ENCODE measurements around the gene WDR35. TPM values are rescaled to one million over a fixed set of nuclear protein-coding genes. Genes with fewer than 3 reads are reported as not detected.

Gene WDR35
- total RNA-seq, 4 donors from 2014 or later: 16.3 to 24.3 (median 21.2) TPM

- Histone ChIP-seq H3K27ac (no peak overlapping the region), H3K27me3 (no peaks in the 10 kb centered on the region), H3K4me1 (peaks cover 0 to 20% (median 4%) of the 10 kb centered on the region in 4 donors), H3K9me3 (peaks cover 0 to 13% (median 0%) of the 10 kb centered on the region in 4 donors), H3K4me3 (no peak overlapping the region), H3K36me3 (peaks cover 0 to 3% (median 0%) of the 10 kb centered on the region in 3 donors)
- DNase-seq (ENCODE audit: low spot score in 2 of 2): no peak
- no peak for TF ChIP-seq CTCF (IDR thresholded peaks at IDR 0.05)
- no peak for TF ChIP-seq POLR2A (IDR thresholded peaks at IDR 0.05)
- no peak for TF ChIP-seq EP300 (IDR thresholded peaks at IDR 0.05)
Observed at GRCh38 chr2:20016346-20016745, 26.4 kb upstream of the WDR35 start.

DNA sequence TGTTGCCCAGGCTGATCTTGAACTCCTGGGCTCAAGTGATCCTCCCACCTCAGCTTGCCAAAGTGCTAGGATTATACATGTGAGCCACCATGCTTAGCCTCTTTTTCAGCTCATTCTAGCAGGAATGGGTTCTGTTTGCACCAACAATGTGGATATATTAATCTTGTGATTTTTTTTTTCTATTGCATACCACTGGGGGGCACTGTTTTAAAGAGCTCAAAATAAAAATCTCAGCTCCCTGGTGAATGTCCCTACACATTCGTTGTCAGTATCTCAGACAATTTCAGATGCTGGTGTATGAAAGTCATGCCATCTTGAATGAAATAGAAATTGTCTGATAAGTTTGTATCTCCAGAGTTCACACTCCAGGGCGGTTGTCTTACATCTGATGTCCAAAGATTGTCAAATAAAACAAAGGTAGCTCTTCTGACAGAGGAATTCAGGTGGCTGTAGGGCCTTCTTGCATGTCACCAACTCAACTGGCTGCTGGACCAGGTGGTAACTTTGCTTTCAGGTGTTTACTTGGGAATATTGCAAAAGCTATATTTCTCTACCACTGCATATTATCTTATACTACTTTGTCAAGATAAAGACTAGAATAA, 25.7 kb upstream of the WDR35 start:
- no peak overlapping the region for H3K4me3 ChIP-seq
- H3K27me3 ChIP-seq: no peaks in the 10 kb centered on the region
- 19 to 20% methylated on average over 2 of the region's 2 CpGs for WGBS, 2 donors
- TF ChIP-seq POLR2A (IDR thresholded peaks at IDR 0.05) (no peak), CTCF (IDR thresholded peaks at IDR 0.05) (peak; percentile 46 to 78 (median 59))
- H3K27ac ChIP-seq: no peak overlapping the region
- H3K4me1 ChIP-seq: peaks cover 0 to 21% (median 4%) of the 10 kb centered on the region in 4 donors
- H3K36me3 ChIP-seq: no peaks in the 10 kb centered on the region
- H3K9me3 ChIP-seq: peaks cover 0 to 7% (median 0%) of the 10 kb centered on the region in 4 donors
- DNase-seq (ENCODE audit: low spot score in 2 of 2): no peak

GRCh38 chr2:20013126-20013849, 23.4 kb upstream of the WDR35 start:
- WGBS, 2 donors: 46 to 49% methylated on average over 15 of the region's 15 CpGs
- Histone ChIP-seq H3K27ac (peak overlapping the region; percentile 59 to 87 (median 69)), H3K27me3 (no peaks in the 10 kb centered on the region), H3K4me3 (peak overlapping the region; percentile 34 to 69 (median 42)), H3K9me3 (peaks cover 0 to 6% (median 0%) of the 10 kb centered on the region in 4 donors), H3K36me3 (no peaks in the 10 kb centered on the region), H3K4me1 (peaks cover 0 to 21% (median 4%) of the 10 kb centered on the region in 4 donors)
- TF ChIP-seq EP300 (IDR thresholded peaks at IDR 0.05) (peak in 1 of 2 donors; percentile 4), POLR2A (IDR thresholded peaks at IDR 0.05) (no peak)
- DNase-seq (ENCODE audit: low spot score in 2 of 2): no peak

GRCh38 chr2:20012282-20013125, 22.6 kb upstream of the WDR35 start, which contains the start of gene MATN3:
Gene MATN3, minus strand, starts transcription at chr2:20012668. Its CDS starts 37 bp downstream, at chr2:20012631.
- Histone ChIP-seq H3K4me1 (peaks cover 0 to 21% (median 4%) of the 10 kb centered on the region in 4 donors), H3K27me3 (no peaks in the 10 kb centered on the region), H3K9me3 (peaks cover 0 to 6% (median 0%) of the 10 kb centered on the region in 4 donors), H3K36me3 (no peaks in the 10 kb centered on the region), H3K4me3 (peak within 1 kb of the TSS; percentile 34 to 69 (median 42)), H3K27ac (peak within 1 kb of the TSS; percentile 59 to 87 (median 69))
- TF ChIP-seq POLR2A (IDR thresholded peaks at IDR 0.05): no peak
- TF ChIP-seq EP300 (IDR thresholded peaks at IDR 0.05): no peak
- TF ChIP-seq CTCF (IDR thresholded peaks at IDR 0.05): no peak
- 1% methylated on average over 41 to 49 of the region's 87 CpGs for WGBS, 2 donors
- DNase-seq (ENCODE audit: low spot score in 2 of 2): no peak

- H3K27ac ChIP-seq: peak overlapping the region in 3 of 4 donors; percentile 59 to 87 (median 79)
- H3K4me3 ChIP-seq: peak overlapping the region; percentile 34 to 69 (median 42)
- TF ChIP-seq POLR2A (IDR thresholded peaks at IDR 0.05) (no peak), CTCF (IDR thresholded peaks at IDR 0.05) (no peak), EP300 (IDR thresholded peaks at IDR 0.05) (no peak)
- H3K9me3 ChIP-seq: peaks cover 0 to 6% (median 0%) of the 10 kb centered on the region in 4 donors
- peaks cover 0 to 21% (median 4%) of the 10 kb centered on the region in 4 donors for H3K4me1 ChIP-seq
- H3K36me3 ChIP-seq: no peaks in the 10 kb centered on the region
- no peak for DNase-seq (ENCODE audit: low spot score in 2 of 2)
- WGBS, 2 donors: 23 to 25% methylated on average over 4 of the region's 4 CpGs
- H3K27me3 ChIP-seq: no peaks in the 10 kb centered on the region
Observed at GRCh38 chr2:20012032-20012281, 22.1 kb upstream of the WDR35 start.

Data from tibial nerve (tissue), 4 donors.